HepG2 (cell line): ENCODE data around the gene METTL2A. TPM values are rescaled to one million over a fixed set of nuclear protein-coding genes. Genes with fewer than 3 reads are reported as not detected.

Experiments used
- AKAP8 ChIP-seq: sonication (generic); formaldehyde crosslinking; IDR thresholded peaks from 2 replicates; pipeline ENCODE4 v1.5.1; 2020; ENCODE audit warnings: mild to moderate bottlenecking, missing genetic modification reagents
- NR2C2 ChIP-seq: sonication (generic); formaldehyde crosslinking; IDR thresholded peaks from 2 replicates; pipeline ENCODE4 v1.4.0; 2020; ENCODE audit warnings: missing genetic modification reagents, mild to moderate bottlenecking, moderate library complexity, borderline replicate concordance
- NR2F1 ChIP-seq, 2 experiments: fragments of 450-650 bp in 1 of 2; formaldehyde crosslinking in 1 of 2; IDR thresholded peaks; 2 replicates each; pipeline versions ENCODE4 v1.5.0 to v1.6.1; 2016 to 2020; ENCODE audit warnings: mild to moderate bottlenecking in 1 of 2, missing compliant biosample characterization in 1 of 2, missing genetic modification reagents in 1 of 2, moderate library complexity in 1 of 2
- SAP130 ChIP-seq: IDR thresholded peaks from 2 replicates; pipeline ENCODE4 v1.6.1; 2016; ENCODE audit warnings: low read depth
- ZNF644 ChIP-seq: IDR thresholded peaks from 2 replicates; pipeline ENCODE4 v1.6.1; 2016; ENCODE audit warnings: low read depth
- polyA plus RNA-seq, 8 experiments: library from polyadenylated mRNA; depleted of rRNA in 3 of 8; stranded (reverse) in 7 of 8; unstranded in 1 of 8; fragments of >200 nt; fragmentation: Illumina TruSeq in 4 of 8; extraction: Trizol in 4 of 8; gene quantifications; 2 replicates each; pipeline versions ENCODE4 v1.2.1 to v1.2.3, GENCODE V29; 2011 to 2016; ENCODE audit warnings: low read depth in 4 of 8, missing spikeins in 1 of 8, mixed read lengths in 1 of 8; ENCODE audit not compliant: insufficient read depth in 1 of 8
- total RNA-seq, 5 experiments: library from RNA; depleted of rRNA; stranded (reverse); fragments of >200 nt; fragmentation: Illumina TruSeq; extraction: Trizol; gene quantifications; 2 replicates each; pipeline ENCODE4 v1.2.3, GENCODE V29; 2016; ENCODE audit warnings: low read depth in 1 of 5
- TF ChIP-seq, protein P1 (sequence below), 2 experiments: fragments of 450-650 bp in 1 of 2; sonication (generic) in 1 of 2; formaldehyde crosslinking in 1 of 2; IDR thresholded peaks; 2 replicates each; pipeline versions ENCODE4 v1.6.1 to v1.8.0; 2016 to 2022; ENCODE audit warnings: antibody characterized with exemption in 1 of 2, mild to moderate bottlenecking in 1 of 2, missing genetic modification reagents in 1 of 2
- TF ChIP-seq, protein P2 (sequence below): IDR thresholded peaks from 2 replicates; pipeline ENCODE4 v1.4.0; 2020; ENCODE audit warnings: mild to moderate bottlenecking, missing genetic modification reagents
- TF ChIP-seq, protein P3 (sequence below): sonication (generic); formaldehyde crosslinking; IDR thresholded peaks from 2 replicates; pipeline ENCODE4 v1.4.0; 2020; ENCODE audit warnings: missing genetic modification reagents

METTL2A gene
- total and polyA plus RNA-seq, 2 of the 13 experiments (the other 11 are each of a cell fraction or from before 2014, with no cell fraction given), result 15.6 to 32.3 TPM

DNA sequence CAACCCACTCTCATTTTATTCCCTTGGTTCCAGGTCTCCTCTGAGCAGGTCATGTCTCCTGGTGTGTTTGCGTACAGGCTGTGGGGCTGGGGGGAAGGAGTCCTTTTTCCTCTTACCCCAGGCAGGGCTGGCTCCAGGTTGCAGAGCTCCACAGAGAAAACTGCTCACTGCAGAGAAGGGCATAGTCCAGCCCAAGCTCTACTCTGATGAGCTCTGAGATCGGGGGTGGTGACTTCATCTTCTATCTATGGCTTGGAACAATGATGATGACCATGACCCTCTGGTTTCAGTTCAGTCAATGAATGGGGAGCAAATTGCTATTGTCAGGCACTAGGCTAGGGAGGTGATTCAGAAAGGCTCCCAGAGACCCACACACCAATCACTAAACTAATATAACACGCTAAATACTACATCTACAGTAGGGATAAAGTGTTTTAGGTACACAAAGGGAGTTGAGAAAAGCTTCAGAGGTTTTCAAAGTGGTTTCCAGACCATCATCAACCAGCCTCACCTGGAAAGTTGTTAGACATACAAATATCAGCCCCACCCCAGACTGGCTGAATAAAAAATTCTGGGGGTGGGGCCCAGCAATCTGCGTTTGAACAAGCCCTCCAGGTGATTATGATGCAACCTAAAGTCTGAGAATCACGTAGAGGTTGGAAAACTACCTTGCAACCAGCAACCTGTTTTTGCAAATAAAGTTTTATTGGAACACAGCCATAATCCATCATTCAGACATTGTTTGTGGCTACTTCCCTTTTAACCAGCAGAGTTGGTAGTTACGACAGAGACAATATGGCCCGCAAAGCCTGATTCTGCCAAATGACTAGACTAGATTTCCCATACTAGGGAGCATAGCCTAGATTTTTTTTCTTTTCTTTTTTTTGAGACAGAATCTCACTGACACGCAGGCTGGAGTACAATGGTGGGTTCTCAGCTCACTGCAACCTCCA is 49.6 kb downstream of the METTL2A start (continued):
- TF ChIP-seq SAP130 (CRISPR knock-in tag) (peak; percentile 51), ZNF644 (CRISPR knock-in tag) (peak; percentile 65; the same call in 1 of the 2 replicates), NR2F1 (CRISPR knock-in tag; IDR thresholded peaks at IDR 0.05) (0 out of 4 replicates have a peak, but pooled peaks of 1 of the 2 experiments have one; percentile 40), AKAP8 (peak; percentile 32; the same call in 1 of the 2 replicates), NR2C2 (0 out of 2 replicates have a peak, but pooled peaks have one; percentile 23)
- TF ChIP-seq, protein P1, sequence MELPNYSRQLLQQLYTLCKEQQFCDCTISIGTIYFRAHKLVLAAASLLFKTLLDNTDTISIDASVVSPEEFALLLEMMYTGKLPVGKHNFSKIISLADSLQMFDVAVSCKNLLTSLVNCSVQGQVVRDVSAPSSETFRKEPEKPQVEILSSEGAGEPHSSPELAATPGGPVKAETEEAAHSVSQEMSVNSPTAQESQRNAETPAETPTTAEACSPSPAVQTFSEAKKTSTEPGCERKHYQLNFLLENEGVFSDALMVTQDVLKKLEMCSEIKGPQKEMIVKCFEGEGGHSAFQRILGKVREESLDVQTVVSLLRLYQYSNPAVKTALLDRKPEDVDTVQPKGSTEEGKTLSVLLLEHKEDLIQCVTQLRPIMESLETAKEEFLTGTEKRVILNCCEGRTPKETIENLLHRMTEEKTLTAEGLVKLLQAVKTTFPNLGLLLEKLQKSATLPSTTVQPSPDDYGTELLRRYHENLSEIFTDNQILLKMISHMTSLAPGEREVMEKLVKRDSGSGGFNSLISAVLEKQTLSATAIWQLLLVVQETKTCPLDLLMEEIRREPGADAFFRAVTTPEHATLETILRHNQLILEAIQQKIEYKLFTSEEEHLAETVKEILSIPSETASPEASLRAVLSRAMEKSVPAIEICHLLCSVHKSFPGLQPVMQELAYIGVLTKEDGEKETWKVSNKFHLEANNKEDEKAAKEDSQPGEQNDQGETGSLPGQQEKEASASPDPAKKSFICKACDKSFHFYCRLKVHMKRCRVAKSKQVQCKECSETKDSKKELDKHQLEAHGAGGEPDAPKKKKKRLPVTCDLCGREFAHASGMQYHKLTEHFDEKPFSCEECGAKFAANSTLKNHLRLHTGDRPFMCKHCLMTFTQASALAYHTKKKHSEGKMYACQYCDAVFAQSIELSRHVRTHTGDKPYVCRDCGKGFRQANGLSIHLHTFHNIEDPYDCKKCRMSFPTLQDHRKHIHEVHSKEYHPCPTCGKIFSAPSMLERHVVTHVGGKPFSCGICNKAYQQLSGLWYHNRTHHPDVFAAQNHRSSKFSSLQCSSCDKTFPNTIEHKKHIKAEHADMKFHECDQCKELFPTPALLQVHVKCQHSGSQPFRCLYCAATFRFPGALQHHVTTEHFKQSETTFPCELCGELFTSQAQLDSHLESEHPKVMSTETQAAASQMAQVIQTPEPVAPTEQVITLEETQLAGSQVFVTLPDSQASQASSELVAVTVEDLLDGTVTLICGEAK (IDR thresholded peaks at IDR 0.05), result peak; percentile 93
- TF ChIP-seq, protein P1 (CRISPR knock-in tag; IDR thresholded peaks at IDR 0.05), result peak; percentile 99
- TF ChIP-seq, protein P2, sequence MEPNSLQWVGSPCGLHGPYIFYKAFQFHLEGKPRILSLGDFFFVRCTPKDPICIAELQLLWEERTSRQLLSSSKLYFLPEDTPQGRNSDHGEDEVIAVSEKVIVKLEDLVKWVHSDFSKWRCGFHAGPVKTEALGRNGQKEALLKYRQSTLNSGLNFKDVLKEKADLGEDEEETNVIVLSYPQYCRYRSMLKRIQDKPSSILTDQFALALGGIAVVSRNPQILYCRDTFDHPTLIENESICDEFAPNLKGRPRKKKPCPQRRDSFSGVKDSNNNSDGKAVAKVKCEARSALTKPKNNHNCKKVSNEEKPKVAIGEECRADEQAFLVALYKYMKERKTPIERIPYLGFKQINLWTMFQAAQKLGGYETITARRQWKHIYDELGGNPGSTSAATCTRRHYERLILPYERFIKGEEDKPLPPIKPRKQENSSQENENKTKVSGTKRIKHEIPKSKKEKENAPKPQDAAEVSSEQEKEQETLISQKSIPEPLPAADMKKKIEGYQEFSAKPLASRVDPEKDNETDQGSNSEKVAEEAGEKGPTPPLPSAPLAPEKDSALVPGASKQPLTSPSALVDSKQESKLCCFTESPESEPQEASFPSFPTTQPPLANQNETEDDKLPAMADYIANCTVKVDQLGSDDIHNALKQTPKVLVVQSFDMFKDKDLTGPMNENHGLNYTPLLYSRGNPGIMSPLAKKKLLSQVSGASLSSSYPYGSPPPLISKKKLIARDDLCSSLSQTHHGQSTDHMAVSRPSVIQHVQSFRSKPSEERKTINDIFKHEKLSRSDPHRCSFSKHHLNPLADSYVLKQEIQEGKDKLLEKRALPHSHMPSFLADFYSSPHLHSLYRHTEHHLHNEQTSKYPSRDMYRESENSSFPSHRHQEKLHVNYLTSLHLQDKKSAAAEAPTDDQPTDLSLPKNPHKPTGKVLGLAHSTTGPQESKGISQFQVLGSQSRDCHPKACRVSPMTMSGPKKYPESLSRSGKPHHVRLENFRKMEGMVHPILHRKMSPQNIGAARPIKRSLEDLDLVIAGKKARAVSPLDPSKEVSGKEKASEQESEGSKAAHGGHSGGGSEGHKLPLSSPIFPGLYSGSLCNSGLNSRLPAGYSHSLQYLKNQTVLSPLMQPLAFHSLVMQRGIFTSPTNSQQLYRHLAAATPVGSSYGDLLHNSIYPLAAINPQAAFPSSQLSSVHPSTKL, result peak; percentile 60
- TF ChIP-seq, protein P3, sequence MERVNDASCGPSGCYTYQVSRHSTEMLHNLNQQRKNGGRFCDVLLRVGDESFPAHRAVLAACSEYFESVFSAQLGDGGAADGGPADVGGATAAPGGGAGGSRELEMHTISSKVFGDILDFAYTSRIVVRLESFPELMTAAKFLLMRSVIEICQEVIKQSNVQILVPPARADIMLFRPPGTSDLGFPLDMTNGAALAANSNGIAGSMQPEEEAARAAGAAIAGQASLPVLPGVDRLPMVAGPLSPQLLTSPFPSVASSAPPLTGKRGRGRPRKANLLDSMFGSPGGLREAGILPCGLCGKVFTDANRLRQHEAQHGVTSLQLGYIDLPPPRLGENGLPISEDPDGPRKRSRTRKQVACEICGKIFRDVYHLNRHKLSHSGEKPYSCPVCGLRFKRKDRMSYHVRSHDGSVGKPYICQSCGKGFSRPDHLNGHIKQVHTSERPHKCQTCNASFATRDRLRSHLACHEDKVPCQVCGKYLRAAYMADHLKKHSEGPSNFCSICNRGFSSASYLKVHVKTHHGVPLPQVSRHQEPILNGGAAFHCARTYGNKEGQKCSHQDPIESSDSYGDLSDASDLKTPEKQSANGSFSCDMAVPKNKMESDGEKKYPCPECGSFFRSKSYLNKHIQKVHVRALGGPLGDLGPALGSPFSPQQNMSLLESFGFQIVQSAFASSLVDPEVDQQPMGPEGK, result 0 out of 2 replicates have a peak, but pooled peaks have one; percentile 8
